ENCODE data around the gene CRYGN. TPM values are rescaled to one million over a fixed set of nuclear protein-coding genes. Genes with fewer than 3 reads are reported as not detected.

The CRYGN gene
- total RNA-seq, 2 experiments from 2014 or later, result 0.25 TPM; not detected in 1

GRCh38 chr7:151411551-151411950 is 28.4 kb downstream of the CRYGN start:
- H3K36me3 Mint-ChIP-seq (ENCODE audit: low read depth), result no peaks in the 10 kb centered on the region
- H3K9me3 Mint-ChIP-seq, result no peaks in the 10 kb centered on the region
- H3K27me3 Mint-ChIP-seq, result peaks cover 52% of the 10 kb centered on the region
- H3K4me1 Mint-ChIP-seq, result peaks cover 22% of the 10 kb centered on the region
- CTCF ChIA-PET, result interaction anchor here (0.5 to 1.0 kb wide), 2 partner anchors 12 to 108 kb away, joined by 3 read pairs; no protein-coding TSS in a partner anchor
- no peak overlapping the region for H3K4me3 Mint-ChIP-seq
- DNase-seq, result no peak
- POLR2A ChIA-PET, result no interaction called here
- no peak overlapping the region for H3K27ac Mint-ChIP-seq

DNA sequence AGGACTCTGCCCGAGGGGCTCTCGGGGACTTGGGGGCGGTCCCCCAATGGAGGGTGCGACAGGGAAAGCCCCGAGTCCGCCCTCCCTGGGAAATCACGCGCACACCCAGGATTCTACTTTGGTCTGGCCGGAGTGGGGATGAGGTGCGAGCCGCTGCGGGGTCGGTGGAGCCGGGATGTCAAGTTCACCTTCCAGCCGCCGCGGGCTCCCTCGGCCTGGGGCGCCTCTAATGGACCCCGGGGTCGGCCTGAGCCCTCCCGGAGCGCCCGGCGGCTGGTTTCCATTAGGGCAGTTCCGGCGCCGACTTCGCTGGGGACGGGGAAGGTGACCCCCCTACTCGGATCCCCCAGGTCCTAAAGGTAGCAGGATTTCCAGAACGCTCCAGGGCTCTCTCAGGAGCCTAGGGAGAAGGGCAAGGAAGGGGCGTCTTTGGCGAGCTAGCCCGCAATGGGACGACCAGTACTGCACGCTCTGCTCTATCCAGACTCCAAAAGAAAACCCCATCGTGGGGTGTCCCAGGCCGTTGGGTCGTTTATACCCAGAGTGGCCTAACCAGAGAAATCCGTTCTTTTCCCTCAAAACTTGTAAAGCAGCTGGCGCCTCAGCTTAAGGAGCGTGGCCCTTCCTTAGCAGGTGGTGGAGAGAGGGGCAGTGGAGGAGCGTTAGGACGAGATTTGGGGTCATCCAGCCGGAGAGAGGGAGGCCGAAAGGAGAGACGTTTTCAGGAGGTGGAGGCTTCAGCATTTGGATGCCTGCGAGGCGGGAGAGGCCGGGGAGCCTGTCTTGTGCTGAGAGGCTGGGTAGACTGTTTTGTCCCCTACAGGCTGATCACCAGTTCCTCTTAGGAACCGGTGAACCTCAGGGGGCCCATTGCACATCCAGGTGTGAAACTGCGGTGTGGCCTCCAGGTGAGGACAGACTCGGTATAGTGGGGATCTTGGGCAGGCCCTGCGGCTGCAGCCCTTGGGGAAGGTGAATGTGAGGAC is 29.2 kb downstream of the CRYGN start:
- ChIA-PET CTCF (no interaction called here), POLR2A (no interaction called here)
- H3K4me3 Mint-ChIP-seq, result no peak overlapping the region
- peaks cover 52% of the 10 kb centered on the region for H3K27me3 Mint-ChIP-seq
- H3K4me1 Mint-ChIP-seq, result peaks cover 22% of the 10 kb centered on the region
- H3K9me3 Mint-ChIP-seq, result no peaks in the 10 kb centered on the region
- H3K27ac Mint-ChIP-seq, result no peak overlapping the region
- H3K36me3 Mint-ChIP-seq (ENCODE audit: low read depth), result no peaks in the 10 kb centered on the region
- DNase-seq, result no peak

DNA sequence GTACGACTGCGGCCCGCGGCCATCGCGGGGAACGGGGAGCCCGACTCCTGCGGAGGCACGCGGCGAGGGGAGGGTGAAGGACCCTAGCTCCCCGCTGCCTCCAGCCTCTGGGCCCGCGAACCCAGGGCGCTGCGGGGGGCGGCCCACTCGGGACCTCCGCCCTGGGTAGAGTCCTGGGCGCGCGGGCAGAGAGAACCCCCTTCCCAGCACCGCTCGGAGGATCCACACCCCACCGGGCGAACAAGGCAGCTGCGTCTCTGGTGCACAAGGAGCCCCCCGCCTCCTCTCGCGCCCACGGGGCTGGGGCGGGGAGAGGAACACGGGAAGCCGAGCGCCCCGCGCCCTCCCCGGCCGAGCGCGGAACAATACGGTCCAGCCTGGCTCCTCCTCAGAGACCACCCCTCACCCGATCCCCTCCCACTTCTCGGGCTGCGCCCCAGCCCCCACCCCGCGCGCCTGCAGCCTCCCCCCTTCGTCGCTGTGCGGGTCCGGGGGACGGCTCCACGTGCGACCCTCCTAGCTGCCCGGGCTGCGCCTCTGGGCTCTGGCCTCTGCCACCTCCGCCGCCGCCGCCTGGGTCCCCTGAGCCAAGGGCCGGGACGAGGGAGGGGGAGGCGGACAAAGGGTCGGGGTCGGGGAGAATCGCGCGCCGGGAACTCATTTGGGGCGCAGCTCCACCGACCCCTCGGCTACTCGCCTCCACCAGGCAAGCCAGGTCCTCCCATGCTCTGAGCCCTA is 30.1 kb downstream of the CRYGN start, which contains the start of gene WDR86:
Gene WDR86, minus strand, starts transcription at position 372 of the 738 bp plus-strand sequence. CDS start 449 bp downstream, outside the sequence.
- Mint-ChIP-seq H3K9me3 (no peaks in the 10 kb centered on the region), H3K4me1 (peaks cover 22% of the 10 kb centered on the region), H3K36me3 (ENCODE audit: low read depth) (no peaks in the 10 kb centered on the region), H3K27ac (peak within 1 kb of the TSS; percentile 71), H3K4me3 (peak within 1 kb of the TSS; percentile 57), H3K27me3 (peaks cover 52% of the 10 kb centered on the region)
- ChIA-PET POLR2A (no interaction called here), CTCF (no interaction called here)
- DNase-seq, result no peak

DNA sequence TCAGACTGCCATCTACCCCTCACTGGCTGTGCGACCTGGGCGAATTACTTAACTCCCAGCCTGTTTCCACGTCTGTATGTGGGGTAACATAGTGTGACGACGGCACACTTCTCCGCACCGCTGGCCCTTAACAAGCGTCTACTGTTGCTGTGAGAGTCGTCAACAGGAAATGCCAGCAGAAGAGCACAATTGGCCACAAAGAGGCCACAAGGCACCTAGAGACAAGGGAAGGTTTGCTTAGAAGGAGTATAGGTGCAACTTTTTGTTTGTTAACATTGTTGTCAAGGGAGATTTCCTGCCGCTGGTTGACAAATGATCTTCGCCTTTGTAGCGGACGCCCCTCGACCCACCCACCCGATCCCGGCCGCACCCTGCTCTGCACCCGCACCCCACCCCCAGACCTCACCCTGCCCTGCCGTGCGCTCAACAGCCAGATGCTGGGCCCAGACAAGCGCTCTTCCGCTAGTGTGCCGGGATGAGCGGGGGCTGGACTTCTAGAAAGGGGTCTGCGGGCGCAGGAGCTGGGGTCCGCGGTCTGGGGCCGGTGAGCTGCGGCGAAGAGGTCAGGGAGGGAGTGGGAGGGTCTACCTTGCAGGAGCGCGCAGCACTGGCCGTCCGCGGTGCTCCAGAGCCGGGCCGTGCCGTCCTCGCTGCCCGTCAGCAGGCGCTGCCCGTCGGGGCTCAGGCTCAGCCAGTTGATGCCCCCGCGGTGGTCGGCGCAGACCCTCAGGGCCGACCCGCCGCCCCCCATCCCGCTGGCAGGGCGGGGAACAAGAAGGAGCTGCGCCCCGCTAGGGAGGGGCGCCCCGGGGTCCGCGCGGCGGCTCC is 30.9 kb downstream of the CRYGN start:
- Mint-ChIP-seq H3K27me3 (peaks cover 46% of the 10 kb centered on the region), H3K27ac (peak overlapping the region; percentile 71), H3K4me3 (peak overlapping the region; percentile 57), H3K36me3 (ENCODE audit: low read depth) (no peaks in the 10 kb centered on the region), H3K9me3 (no peaks in the 10 kb centered on the region), H3K4me1 (peaks cover 19% of the 10 kb centered on the region)
- ChIA-PET POLR2A (no interaction called here), CTCF (no interaction called here)
- DNase-seq, result peak; percentile 73

- DNase-seq, result no peak
- ChIA-PET POLR2A (no interaction called here), CTCF (no interaction called here)
- Mint-ChIP-seq H3K4me3 (no peak overlapping the region), H3K27me3 (peaks cover 44% of the 10 kb centered on the region), H3K27ac (peak overlapping the region; percentile 71), H3K9me3 (no peaks in the 10 kb centered on the region), H3K4me1 (peaks cover 19% of the 10 kb centered on the region), H3K36me3 (ENCODE audit: low read depth) (no peaks in the 10 kb centered on the region)
Measured at GRCh38 chr7:151408498-151408838, 31.5 kb downstream of the CRYGN start.

DNA sequence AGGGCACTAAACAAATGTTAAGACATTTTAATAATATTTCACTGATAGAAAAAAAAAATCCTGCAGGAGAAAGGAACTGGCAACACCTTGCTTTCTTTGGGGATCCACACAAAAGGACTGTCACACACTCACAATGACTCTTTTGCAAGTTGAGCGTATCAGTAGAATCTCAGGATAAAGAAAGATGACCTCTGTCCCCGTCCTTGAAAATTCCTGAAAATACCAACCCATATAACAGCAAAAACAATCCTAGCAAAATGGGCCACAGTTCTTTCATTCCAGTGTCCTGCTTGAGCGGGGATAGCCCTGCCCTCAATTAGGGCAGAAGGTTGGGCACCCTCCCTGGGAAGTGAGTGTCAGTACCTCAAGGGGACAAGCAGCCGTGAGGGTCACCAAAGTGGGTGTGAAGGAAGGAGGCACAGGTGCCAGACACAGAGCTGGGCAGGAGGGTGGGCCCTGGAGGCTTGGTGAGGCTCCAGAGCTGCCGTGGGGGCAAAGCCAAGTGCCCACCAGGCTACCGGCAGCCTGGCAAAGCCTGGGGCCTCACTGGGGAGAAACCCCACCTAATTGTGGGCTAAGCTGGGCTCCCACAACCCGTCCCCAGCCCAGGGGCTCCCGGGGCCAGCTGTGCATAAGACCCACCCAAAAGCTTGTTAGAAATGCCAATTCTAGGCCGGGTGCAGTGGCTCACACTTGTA is 32.9 kb downstream of the CRYGN start:
- no peak for DNase-seq
- H3K36me3 Mint-ChIP-seq (ENCODE audit: low read depth), result no peaks in the 10 kb centered on the region
- H3K9me3 Mint-ChIP-seq, result no peaks in the 10 kb centered on the region
- H3K4me1 Mint-ChIP-seq, result peaks cover 20% of the 10 kb centered on the region
- CTCF ChIA-PET, result no interaction called here
- POLR2A ChIA-PET, result no interaction called here
- H3K4me3 Mint-ChIP-seq, result no peak overlapping the region
- peaks cover 31% of the 10 kb centered on the region for H3K27me3 Mint-ChIP-seq
- no peak overlapping the region for H3K27ac Mint-ChIP-seq

DNA sequence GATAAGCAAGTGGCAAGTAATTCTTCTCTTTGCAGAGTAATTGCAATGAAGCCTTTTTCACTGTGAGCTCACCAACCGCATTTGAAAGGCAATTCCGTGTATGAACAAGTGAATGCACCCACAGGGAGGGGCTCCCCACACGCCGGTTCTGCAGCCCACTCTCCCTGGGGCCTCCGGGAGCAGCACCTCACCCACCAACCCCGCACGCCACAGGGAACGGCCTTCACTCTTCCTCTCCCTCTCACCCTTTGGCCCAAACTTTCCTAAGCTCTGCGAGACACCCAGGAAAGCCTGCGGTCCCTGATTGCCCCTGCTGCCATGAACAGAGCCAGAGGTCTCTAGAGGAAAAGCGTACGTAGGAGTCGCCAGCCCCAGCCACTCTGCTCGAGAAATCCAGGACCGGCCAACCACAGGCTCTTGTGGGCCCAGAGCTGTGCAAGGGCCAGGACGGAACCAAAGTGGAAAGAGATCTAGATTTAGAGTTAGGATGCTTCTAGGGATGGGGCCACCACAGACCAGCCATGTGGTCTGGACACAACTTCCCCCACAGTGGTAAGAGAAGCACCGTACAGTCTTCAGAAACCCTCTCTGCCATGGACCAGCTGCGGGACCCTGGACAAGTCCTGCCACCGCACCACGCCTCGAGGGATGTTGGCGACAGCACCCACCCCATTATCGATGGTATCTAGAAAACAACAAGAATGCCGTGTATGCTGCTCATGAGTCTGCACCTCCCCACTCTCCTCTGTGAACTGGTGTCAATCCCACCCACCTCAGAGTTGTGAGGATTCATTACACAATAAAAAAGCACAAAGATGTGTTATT is 33.7 kb downstream of the CRYGN start:
- no peak for DNase-seq
- no peak overlapping the region for H3K27ac Mint-ChIP-seq

GRCh38 chr7:151405588-151405987 is 34.4 kb downstream of the CRYGN start:
- no peak overlapping the region for H3K27ac Mint-ChIP-seq
- POLR2A ChIA-PET, result no interaction called here
- no peaks in the 10 kb centered on the region for H3K36me3 Mint-ChIP-seq (ENCODE audit: low read depth)
- CTCF ChIA-PET, result no interaction called here
- H3K9me3 Mint-ChIP-seq, result no peaks in the 10 kb centered on the region
- H3K4me3 Mint-ChIP-seq, result no peak overlapping the region
- peaks cover 15% of the 10 kb centered on the region for H3K4me1 Mint-ChIP-seq
- DNase-seq, result no peak
- H3K27me3 Mint-ChIP-seq, result peaks cover 17% of the 10 kb centered on the region

More for the DNA sequence above, 33.7 kb downstream of the CRYGN start:
- H3K4me3 Mint-ChIP-seq, result no peak overlapping the region
- H3K9me3 Mint-ChIP-seq, result no peaks in the 10 kb centered on the region
- no peaks in the 10 kb centered on the region for H3K36me3 Mint-ChIP-seq (ENCODE audit: low read depth)
- POLR2A ChIA-PET, result no interaction called here
- peaks cover 20% of the 10 kb centered on the region for H3K4me1 Mint-ChIP-seq
- CTCF ChIA-PET, result no interaction called here
- peaks cover 24% of the 10 kb centered on the region for H3K27me3 Mint-ChIP-seq

GRCh38 chr7:151405056-151405455 is 34.9 kb downstream of the CRYGN start:
- peaks cover 14% of the 10 kb centered on the region for H3K27me3 Mint-ChIP-seq
- H3K4me3 Mint-ChIP-seq, result no peak overlapping the region
- POLR2A ChIA-PET, result no interaction called here
- H3K4me1 Mint-ChIP-seq, result peaks cover 15% of the 10 kb centered on the region
- H3K36me3 Mint-ChIP-seq (ENCODE audit: low read depth), result no peaks in the 10 kb centered on the region
- CTCF ChIA-PET, result no interaction called here
- no peak for DNase-seq
- no peak overlapping the region for H3K27ac Mint-ChIP-seq
- H3K9me3 Mint-ChIP-seq, result no peaks in the 10 kb centered on the region

- DNase-seq, result no peak
- Mint-ChIP-seq H3K27me3 (peaks cover 14% of the 10 kb centered on the region), H3K4me1 (peaks cover 15% of the 10 kb centered on the region), H3K4me3 (no peak overlapping the region), H3K9me3 (no peaks in the 10 kb centered on the region), H3K36me3 (ENCODE audit: low read depth) (no peaks in the 10 kb centered on the region), H3K27ac (no peak overlapping the region)
- POLR2A ChIA-PET, result no interaction called here
- CTCF ChIA-PET, result no interaction called here
Measured at GRCh38 chr7:151404216-151405011, 35.5 kb downstream of the CRYGN start.

- Mint-ChIP-seq H3K27ac (no peak overlapping the region), H3K9me3 (no peaks in the 10 kb centered on the region), H3K4me3 (no peak overlapping the region), H3K27me3 (peaks cover 9% of the 10 kb centered on the region), H3K36me3 (ENCODE audit: low read depth) (no peaks in the 10 kb centered on the region), H3K4me1 (peaks cover 11% of the 10 kb centered on the region)
- ChIA-PET POLR2A (no interaction called here), CTCF (no interaction called here)
- DNase-seq, result no peak
Measured at GRCh38 chr7:151403764-151404163, 36.2 kb downstream of the CRYGN start.
